ENCODE data around the gene RC3H1. TPM values are rescaled to one million over a fixed set of nuclear protein-coding genes. Genes with fewer than 3 reads are reported as not detected.

RC3H1 gene
- total and polyA plus RNA-seq, 9 of the 15 experiments (the other 6 are each of a cell fraction or from before 2014, with no cell fraction given), result 2.4 to 31.7 (median 12.4) TPM

GRCh38 chr1:174036204-174036603 is 14.0 kb upstream of the RC3H1 start (continued):
- TF ChIP-seq NR1H2 (CRISPR knock-in tag; IDR thresholded peaks at IDR 0.05) (no peak), TAF9B (IDR thresholded peaks at IDR 0.05; ENCODE audit: partially characterized antibody) (no peak), CBX3 (IDR thresholded peaks at IDR 0.05; ENCODE audit: borderline replicate concordance in 1 of 2, low read length in 2 of 2) (no peak), SAP30 (IDR thresholded peaks at IDR 0.05; ENCODE audit: borderline replicate concordance, insufficient read depth, low read depth, low read length, poor library complexity, severe bottlenecking) (no peak), HMGN3 (IDR thresholded peaks at IDR 0.05; ENCODE audit: borderline replicate concordance, extremely low read depth, insufficient read length, low read depth, low read length) (no peak), KLF16 (IDR thresholded peaks at IDR 0.05) (no peak), MBD1 (CRISPR knock-in tag; IDR thresholded peaks at IDR 0.05) (no peak), GABPB2 (CRISPR knock-in tag; conservative IDR thresholded peaks at IDR 0.05) (no peak)

GRCh38 chr1:174032671-174033222 is 10.6 kb upstream of the RC3H1 start:
- DNase-seq (ENCODE audit: extremely low read depth in 1 of 4, low spot score in 3 of 4) (no peak), ATAC-seq (no peak), FAIRE-seq (no peak)
- Histone ChIP-seq H3K4me3 (no peak overlapping the region), H3K27ac (ENCODE audit: extremely low read depth, low read depth, low read length) (no peak overlapping the region), H3K4me2 (ENCODE audit: insufficient read depth, low read length) (no peak overlapping the region), H3K9ac (ENCODE audit: insufficient read depth in 1 of 2, low read depth in 2 of 2, low read length in 2 of 2) (no peak overlapping the region), H3K9me3 (replicated peaks; ENCODE audit: control insufficient read depth, insufficient read depth, low read depth, low read length) (no peaks in the 10 kb centered on the region), H3K9me1 (ENCODE audit: control insufficient read depth, insufficient read depth, low read length) (no peaks in the 10 kb centered on the region), H3K27me3 (ENCODE audit: control insufficient read depth in 2 of 2, insufficient read depth in 2 of 2, low read length in 2 of 2) (no peaks in the 10 kb centered on the region), H3K79me2 (ENCODE audit: control insufficient read depth, insufficient read depth, low read length) (no peaks in the 10 kb centered on the region), H3K4me1 (replicated peaks in 1 of 2; ENCODE audit: control insufficient read depth in 2 of 2, insufficient read depth in 2 of 2, low read length in 2 of 2) (peaks cover 12 to 27% of the 10 kb centered on the region in 2 experiments), H4K20me1 (replicated peaks; ENCODE audit: control insufficient read depth, insufficient read depth, low read length) (no peaks in the 10 kb centered on the region), H3K36me3 (ENCODE audit: control insufficient read depth, insufficient read depth, low read length) (no peaks in the 10 kb centered on the region), H2AFZ (ENCODE audit: low read depth, low read length) (no peak overlapping the region)
- CTCF ChIA-PET (ENCODE audit: low intra/inter-chr PET ratio), result no interaction called here
- no TSS peak for BruUV-seq (replicated peaks)
- POLR2A ChIA-PET, result interaction anchor here (1.2 kb wide), 1 partner anchor 35 kb away, joined by 3 read pairs; no protein-coding TSS in a partner anchor
- WGBS (ENCODE audit: insufficient coverage, low coverage, missing lambda C conversion rate), result 48% methylated on average over 1 of the region's 1 CpG
- in situ Hi-C loops (cut with MboI), result no loop called here
- intact Hi-C loops (cut with micrococcal nuclease), result no loop called here
- TF ChIP-seq ZBTB40 (IDR thresholded peaks at IDR 0.05), result peak; percentile 80
- no peak for TF ChIP-seq ZBTB40 (CRISPR knock-in tag; IDR thresholded peaks at IDR 0.05)
- TF ChIP-seq SIN3B (IDR thresholded peaks at IDR 0.05; ENCODE audit: low read depth), result no peak

Data from K562 (cell line).